Coronary artery (tissue), 2 donors: ENCODE results near the gene PRKN.

Source experiments
- DNase-seq: peaks from one replicate; pipeline ENCODE4 v3.0.0-alpha.2; 2017; ENCODE audit warnings: low spot score
- H3K27ac ChIP-seq, 2 donors: fragments of 200-600 bp; sonication (generic); one replicate each; pipeline ENCODE4 v1.5.1; 2016 to 2019
- H3K4me3 ChIP-seq: fragments of 200-600 bp; sonication (generic); 2 replicates; pipeline ENCODE4 v1.5.1; 2016; ENCODE audit warnings: mild to moderate bottlenecking, moderate library complexity
- TF ChIP-seq, protein P1 (sequence below): fragments of 200-600 bp; sonication (generic); IDR thresholded peaks from one replicate; pipeline ENCODE4 v1.5.1; 2019; ENCODE audit warnings: antibody characterized with exemption

Gene PRKN

DNA sequence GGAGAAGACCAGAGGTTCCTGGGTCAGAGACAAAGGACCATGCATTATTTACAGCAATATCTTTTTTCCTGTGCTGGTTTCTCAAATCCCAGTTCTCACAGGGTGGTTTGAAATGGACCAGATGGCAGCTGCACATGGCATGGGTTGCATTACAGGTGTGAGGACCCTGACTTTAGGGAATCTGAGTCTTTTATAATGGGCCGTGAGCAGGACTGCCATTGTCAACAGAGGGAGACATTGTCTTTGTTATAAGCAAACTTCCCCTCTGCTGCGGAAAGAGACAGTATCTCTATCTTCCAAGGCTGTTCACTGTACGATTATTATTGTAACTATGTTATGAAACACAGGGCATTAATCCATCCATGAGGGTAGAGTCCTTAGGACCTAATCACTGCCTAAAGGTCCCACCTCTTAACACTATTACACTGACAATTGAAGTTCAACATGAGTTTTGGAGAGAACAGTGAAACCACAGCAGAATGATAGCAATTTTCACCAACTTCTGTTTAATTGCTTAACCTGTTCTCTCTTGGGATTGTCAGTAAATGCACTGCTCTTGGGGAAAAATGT, 1297.6 kb downstream of the PRKN start:
- DNase-seq: no peak
- TF ChIP-seq, protein P1, sequence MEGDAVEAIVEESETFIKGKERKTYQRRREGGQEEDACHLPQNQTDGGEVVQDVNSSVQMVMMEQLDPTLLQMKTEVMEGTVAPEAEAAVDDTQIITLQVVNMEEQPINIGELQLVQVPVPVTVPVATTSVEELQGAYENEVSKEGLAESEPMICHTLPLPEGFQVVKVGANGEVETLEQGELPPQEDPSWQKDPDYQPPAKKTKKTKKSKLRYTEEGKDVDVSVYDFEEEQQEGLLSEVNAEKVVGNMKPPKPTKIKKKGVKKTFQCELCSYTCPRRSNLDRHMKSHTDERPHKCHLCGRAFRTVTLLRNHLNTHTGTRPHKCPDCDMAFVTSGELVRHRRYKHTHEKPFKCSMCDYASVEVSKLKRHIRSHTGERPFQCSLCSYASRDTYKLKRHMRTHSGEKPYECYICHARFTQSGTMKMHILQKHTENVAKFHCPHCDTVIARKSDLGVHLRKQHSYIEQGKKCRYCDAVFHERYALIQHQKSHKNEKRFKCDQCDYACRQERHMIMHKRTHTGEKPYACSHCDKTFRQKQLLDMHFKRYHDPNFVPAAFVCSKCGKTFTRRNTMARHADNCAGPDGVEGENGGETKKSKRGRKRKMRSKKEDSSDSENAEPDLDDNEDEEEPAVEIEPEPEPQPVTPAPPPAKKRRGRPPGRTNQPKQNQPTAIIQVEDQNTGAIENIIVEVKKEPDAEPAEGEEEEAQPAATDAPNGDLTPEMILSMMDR: no peak
- no peak overlapping the region for H3K4me3 ChIP-seq
- no peak overlapping the region for H3K27ac ChIP-seq

DNA sequence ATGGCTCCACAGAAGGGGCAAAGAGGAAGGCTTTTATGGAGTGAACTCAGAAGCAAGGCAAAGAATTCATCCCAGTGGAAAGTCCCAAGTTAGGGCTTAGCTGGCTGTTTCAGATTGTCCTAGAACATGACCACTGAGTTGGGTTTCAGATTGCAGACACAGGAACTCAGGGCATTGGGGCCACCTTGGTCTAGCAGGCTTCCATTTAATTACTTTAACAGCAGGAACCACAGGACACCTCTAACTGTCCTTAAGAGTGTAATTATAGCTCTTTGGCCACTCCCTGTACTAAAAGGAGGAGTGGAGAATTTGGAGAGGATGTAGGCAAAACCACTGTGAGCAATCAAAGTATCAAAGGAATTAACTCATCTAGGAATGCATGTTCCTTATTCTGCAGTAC, 1303.1 kb downstream of the PRKN start:
- Histone ChIP-seq H3K27ac (no peak overlapping the region), H3K4me3 (no peak overlapping the region)
- DNase-seq: no peak
- TF ChIP-seq, protein P1: no peak

- TF ChIP-seq, protein P1: no peak
- no peak overlapping the region for H3K4me3 ChIP-seq
- no peak overlapping the region for H3K27ac ChIP-seq
- DNase-seq: no peak
Measured at GRCh38 chr6:161422710-161423680, 1304.6 kb downstream of the PRKN start.

DNA sequence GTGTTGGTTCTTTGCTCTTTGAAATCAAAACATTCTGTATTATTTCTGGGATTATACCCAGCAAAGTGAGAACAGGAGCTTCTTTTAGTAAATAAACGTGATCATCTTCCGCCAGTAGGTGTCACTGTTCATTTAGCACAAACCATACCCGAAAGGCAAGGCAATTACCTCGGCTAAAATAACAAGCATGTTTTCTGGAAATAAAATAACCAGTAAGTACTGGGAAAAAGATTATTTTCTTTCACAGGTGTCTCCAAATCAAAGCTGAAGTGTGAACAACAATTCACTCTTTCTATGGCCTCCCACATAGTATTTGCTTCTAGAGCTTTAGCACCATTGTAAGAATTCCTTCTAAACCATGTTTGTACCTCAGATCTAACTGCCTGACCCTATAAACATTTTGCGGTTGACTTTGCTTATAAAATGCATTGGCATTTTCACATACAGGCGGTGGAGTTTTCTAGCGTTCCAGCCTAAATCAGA, 1309.1 kb downstream of the PRKN start:
- Histone ChIP-seq H3K27ac (no peak overlapping the region), H3K4me3 (no peak overlapping the region)
- no peak for DNase-seq

DNA sequence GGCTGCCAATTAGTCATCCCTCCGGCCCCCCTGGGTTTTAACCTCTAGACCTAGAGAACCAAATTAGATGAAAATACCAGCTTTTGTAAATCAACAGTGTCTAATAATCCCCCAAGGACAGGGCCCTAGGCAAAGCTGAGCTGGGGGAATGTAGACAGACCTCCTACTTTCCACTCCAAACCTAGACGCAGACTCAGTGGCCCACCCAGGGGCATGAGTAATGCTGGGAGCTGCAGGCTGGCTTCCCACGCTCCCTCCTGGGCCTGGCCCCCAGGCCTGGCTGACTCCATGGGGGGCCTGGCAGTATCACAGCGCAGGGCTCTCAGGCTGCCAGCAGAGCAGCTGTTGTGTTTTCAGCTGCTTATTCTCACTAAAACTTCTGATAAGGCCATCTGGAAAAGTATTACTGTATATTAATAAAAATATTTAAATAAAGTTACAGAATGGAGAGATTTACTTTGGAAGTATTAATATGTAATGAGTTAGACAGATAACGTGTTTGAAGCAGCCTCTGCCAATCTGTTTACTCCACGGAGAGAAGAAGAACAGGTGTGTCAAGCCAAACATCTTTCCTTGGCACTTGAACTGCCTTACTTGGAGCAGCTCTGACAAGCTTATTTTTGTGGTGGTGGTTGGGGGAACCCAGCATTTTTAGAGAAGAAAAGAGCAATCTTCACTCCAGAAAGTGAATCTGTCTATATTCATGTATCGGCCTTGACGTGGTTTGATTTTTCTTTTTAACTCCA, 1309.7 kb downstream of the PRKN start:
- TF ChIP-seq, protein P1: no peak
- DNase-seq: no peak
- H3K27ac ChIP-seq: no peak overlapping the region
- H3K4me3 ChIP-seq: no peak overlapping the region

More for the DNA sequence above, 1309.1 kb downstream of the PRKN start:
- TF ChIP-seq, protein P1: peak; percentile 46

DNA sequence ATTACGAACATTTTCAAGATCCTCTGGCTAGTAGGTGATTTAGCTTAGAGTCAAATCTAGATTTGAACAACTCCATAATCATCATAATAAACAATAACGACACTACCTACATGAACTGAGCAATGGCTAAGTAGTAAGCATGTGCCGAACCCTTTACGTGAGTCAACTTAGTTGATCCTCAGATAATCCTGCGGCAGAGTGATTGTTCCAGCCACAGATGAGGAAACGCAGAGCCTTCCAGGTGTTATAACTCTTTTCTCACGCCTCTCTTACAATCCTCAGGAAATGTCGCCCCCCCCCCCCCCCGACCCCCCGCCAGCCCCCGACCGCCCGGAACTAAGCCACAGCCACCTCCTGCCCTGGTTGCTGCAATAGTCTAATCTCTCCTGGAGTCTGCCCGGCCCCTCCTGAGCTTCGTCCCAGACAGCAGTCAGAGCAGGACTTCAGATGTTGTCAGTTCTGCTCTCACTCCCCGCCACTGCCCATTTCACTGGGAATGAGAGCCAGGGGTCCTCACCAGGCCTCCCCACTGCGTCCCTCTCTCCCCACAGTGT, 1312.2 kb downstream of the PRKN start:
- TF ChIP-seq, protein P1: no peak
- DNase-seq: no peak
- H3K27ac ChIP-seq: no peak overlapping the region
- no peak overlapping the region for H3K4me3 ChIP-seq
